GM21381 (cell line): ENCODE measurements around the gene CACNA1C.
A peak's percentile ranks its signal among the peaks of the same experiment; 100 is the strongest.

Experiments
- ATAC-seq: cut with Tn5 transposase; IDR thresholded peaks from one replicate; pipeline ENCODE4 v1.9.1; 2021; ENCODE audit warnings: mild to moderate bottlenecking, moderate library complexity; ENCODE audit not compliant: unreplicated experiment

Gene CACNA1C

GRCh38 chr12:2034633-2035430, 18.0 kb upstream of the CACNA1C start:
- ATAC-seq, result peak; percentile 85

DNA sequence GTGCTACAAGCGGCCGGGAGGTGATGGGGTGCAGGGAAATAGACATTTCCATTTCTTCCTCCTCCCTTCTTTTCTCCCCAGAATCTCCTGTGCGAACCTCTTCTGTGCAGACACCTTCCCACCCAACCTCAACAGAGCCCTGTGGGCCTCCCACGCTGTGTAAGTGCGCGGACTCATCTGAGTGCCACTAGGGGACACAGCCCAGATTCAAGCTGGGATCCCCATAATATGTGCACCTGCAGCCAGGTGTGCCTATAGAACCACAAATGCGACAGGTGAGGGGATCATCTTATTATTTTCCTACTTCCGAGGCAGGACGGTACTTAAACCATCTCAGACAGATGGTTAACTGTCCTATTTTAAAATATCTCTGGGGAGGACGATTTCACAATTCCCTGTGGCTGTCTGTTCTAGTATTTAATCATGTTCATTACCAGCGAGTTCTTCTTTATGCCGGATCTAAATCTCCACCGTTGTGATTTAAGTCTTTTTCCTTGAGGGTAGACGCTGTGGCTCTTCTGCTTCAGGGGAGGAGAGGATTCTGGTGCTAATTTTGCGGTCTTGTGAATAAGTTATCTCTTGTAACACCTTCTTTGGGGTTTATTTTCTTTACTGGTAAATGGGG, 17.2 kb upstream of the CACNA1C start:
- ATAC-seq, result no peak

- no peak for ATAC-seq
Observed at GRCh38 chr12:2039034-2039433, 13.8 kb upstream of the CACNA1C start.

DNA sequence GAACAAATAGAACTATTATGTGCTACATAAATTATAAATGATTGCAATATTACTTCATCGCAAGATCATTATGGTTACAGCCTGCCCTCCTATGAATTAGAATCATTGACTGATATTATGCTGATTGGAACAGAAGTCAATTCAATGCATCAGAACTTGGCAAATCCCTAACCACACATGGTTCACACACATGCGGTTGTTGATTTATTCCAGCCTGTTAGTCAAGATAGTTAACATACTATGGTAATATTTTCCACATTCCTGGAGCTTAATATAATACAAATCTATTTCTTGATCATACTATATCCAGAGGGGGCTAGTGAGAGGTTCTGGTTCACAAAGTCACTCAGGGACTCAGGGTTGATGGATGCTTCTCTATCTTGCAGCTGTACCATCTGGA, 9.7 kb upstream of the CACNA1C start:
- ATAC-seq, result no peak

GRCh38 chr12:2044165-2044564, 8.6 kb upstream of the CACNA1C start:
- no peak for ATAC-seq

DNA sequence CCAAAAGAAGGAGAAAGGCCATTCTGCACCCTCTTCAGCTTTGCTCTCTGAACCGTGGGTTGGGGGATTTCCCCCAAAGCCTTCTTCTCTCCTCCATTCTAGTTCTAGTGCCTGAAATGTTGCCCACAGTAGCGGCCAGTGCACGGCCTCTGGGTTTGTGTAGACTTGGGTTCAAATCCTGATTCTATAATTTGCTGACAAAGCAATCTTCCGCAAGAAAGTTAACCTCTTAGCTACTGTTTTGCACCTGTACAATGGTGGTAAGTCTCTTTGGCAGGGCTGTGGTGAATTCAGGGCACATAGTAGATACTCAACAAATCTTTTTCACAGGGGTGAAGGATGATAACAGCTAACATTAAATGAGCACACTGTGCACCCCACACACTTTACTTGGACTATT, 5.8 kb upstream of the CACNA1C start:
- no peak for ATAC-seq

- no peak for ATAC-seq
Observed at GRCh38 chr12:2047752-2048151, 5.0 kb upstream of the CACNA1C start.

DNA sequence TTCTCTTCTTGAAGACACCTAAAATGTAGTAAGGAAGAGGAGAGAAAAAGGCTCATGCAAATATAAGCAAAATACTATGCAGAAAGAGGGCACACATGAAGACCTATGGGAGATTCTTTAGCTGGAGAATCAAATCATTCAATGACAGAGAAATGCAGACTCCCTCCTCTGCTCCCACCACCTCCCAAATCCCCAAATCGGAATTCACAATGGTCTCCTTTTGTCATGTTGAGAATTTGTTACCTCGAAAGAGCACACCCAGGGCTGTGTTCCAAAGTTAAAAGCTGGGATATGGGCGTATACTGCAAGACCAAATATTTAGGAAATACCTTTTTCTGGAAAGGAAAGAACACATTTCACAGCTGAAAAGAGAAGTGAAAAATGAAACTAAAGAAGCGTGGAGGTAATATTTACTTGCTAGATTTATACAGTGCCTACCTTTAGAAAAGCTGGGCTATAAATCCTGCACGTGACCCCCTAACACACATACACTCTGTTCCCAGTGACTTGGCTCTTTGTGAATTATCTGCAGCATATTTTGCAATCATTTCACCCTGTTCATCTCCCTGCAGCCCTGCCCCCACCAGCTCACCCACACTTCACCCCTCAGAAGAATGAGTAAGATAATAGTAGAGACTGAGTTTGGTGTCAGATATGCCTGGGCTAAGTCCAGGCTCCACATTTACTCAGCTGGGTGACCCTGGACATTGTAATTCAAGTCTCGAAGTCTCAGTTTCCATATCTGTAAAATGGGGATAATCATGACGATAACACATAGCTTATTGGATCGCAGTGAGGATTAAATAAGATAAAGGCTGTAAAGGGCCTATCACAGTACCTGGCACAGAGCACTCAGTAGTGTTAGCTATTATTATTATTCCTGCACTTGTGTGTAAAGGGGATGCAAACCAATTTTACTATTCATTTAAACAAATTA, 2.9 kb upstream of the CACNA1C start:
- ATAC-seq, result no peak

DNA sequence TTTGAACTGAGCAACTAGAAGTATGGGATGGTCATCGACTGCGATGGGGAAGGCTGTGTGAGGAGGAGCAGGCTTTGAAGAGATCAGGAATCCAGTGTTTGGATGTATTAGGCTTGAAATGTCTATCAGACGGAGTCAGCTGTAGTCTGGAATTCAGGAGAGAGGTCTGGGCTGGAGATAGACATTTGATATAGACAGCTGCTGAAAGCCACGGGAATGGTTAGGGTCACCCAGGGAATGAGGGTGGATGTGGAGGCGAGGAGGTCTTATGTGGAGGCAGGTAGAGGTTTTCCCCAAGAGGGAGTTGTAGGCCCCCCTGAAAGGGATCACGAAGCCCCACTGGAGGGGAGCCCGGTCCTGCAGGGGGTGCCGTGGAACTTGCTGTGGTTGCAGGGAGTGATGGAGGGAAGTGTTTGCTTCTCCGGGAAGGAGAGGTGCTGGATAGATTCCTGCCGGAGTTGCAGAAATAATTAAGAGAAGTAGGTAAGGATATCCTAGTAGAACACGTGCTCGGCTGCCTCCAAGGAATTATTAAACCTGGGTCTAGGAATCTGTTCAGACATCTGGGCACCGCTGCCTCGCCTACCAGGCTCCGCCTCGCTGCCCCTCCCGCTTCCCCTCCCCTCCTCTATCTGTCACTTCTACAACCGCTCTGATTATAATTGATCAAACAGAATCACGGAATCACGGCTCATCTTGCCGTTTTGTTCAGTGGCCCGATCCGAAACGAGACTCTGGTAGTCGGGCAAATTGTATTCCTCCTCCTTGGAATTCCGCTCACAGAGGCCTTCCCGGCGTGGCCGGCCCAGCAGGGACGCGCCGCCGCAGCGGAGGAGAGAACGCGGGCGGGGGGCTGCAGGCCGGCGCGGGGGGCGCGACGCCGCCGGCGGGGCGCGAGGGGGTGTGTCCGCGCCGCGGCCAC, 826 bp upstream of the CACNA1C start:
- no peak for ATAC-seq

- ATAC-seq, result no peak
Observed at GRCh38 chr12:2053691-2054090, 904 bp downstream of the CACNA1C start.

- ATAC-seq, result no peak
Observed at GRCh38 chr12:2054091-2055018, 1.6 kb downstream of the CACNA1C start.

DNA sequence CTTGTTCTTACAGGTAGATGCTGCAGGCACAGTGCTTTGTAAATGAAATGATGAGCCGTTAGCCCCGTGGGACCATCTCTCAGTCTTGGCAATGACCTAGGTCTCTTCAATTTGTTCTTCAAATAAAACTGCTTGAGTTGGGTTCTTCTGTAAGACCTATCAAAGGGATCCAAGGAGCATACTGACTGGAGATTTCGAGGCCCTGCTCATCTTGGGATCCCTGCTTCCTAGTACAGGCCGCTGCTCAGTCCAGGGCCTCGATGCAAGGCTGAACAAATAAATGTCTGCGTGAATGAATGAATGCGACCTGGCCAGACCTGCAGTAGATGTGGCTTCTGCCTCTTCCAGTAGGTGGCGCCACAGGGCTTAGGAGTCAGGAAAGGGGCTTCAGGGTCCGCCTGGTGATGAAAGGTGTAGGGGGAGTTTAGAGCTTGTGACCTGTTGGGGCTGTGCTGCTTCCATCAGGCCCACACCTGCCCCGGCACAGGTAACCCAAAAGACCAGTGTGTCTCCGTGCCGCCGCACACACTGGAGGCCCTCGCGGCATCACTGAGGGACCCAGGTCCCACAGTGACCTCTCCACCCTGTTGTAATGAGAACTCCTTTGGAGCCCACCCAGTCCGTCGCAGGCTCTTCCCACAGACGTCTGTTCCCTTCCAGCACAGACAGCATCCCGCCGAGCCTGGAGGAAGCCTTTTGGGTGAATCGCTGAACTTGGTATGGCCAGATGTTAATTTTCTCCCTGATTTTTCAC, 4.4 kb downstream of the CACNA1C start:
- no peak for ATAC-seq

DNA sequence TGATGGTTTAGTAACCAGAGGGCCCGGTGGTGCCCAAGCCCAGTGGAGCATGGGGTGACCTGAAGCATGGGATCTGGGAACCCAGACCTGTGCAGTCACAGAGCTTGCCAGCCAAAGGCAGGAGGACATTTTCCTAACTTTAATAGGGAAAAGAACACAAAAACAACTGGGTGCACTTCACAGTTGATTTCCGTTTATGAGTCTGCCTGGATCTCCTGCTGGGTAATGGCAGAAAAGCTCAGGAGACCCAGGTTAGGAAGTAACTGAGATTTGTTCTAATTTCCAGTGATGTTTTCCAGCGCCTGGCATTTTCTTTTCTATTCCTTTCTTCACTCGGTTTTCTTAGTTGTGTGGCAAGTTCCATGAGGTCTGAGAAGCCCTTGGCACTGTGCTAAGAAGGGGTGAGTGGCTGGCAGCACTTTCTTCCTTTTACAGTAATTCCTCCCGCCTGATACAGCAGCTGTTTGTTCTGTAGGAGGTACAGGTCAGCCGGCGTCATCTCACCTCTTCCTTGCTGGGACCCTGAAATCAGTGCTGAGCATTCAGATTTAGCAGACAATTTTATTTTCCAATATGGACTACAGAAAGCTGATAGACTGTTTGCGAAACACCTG, 5.1 kb downstream of the CACNA1C start:
- no peak for ATAC-seq

DNA sequence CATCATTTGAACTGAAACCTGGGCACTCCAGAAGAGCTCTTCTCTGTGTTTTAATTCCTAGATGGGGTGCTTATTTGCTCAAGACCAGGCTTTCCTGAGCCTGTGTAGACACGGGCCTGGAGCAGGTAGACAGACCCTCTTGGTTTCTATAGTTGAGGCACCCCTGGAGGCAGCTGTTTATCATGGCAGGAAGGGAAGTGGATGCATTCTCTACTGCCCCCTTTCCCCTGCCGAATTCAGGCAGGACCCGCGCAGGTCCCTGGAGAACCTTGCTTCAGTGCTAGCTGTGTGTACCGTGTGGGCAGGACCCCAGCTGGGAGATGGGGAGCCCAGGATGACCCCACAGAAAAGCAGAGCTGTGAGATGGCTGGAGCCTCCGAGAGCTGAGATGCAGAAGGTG, 6.0 kb downstream of the CACNA1C start:
- no peak for ATAC-seq

DNA sequence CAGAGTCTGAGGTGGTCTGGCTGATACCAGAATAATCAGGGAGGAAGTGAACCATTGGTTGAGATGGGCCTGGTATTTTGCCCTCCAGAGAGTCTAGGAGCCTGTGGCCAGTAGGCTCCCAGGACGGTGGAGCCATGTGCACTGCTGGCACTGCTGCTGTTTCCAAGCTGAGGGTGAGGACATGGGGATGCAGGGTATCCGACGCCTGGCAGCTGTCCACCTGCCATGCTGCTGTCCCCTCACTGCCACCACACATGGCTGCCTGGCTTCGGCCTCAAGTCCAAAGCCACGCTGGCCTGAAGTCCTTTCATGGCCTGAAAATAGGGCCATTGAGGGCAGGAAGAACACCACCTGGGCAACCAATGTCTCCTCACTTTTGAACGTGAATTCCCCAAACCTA, 8.6 kb downstream of the CACNA1C start:
- ATAC-seq, result no peak

DNA sequence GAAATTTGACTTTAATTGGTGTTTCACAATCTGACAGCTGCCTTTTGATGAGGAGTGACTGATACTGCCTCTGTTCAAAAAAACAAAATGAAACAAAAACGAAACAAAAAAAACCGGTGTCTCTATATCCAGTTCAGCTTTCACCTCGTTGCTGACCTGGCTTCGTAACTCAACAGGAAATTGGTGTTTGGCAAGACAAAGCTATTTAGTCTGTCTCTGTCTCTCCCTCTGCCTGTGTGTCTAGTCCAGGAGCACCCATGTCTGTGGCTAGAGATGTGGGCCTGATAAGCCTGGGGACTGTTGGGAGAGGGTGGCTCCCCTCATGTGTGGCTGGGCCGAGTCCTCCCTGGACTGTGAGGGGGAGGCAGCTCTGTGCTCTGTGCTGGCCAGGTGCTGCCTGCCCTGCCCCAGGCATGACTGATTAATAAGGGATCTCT, 11.3 kb downstream of the CACNA1C start:
- ATAC-seq, result no peak

- no peak for ATAC-seq
Observed at GRCh38 chr12:2068653-2069052, 15.9 kb downstream of the CACNA1C start.

GRCh38 chr12:2070440-2071045, 17.8 kb downstream of the CACNA1C start:
- no peak for ATAC-seq
